Natural killer cell (primary cell): ENCODE results near the gene LDLRAD4. TPM values are rescaled to one million over a fixed set of nuclear protein-coding genes. Genes with fewer than 3 reads are reported as not detected.

Experiments used
- ATAC-seq, 3 donors: fragments of 150-1000 bp in 2 of 3; fragments of 200-7000 bp in 1 of 3; cut with Tn5 transposase; 1 replicate in 1 of 3; 2 replicates in 2 of 3; pipeline ENCODE4 v1.10.0; 2021; ENCODE audit warnings: mild to moderate bottlenecking in 2 of 3, moderate library complexity in 2 of 3
- DNase-seq, 2 donors: peaks; one replicate each; pipeline versions ENCODE4 v3.0.0 to v3.0.0-alpha.2; 2013 to 2021; ENCODE audit warnings: mixed read lengths in 1 of 2
- H3K27ac ChIP-seq: one replicate; pipeline ENCODE4 v1.5.1; 2013; ENCODE audit warnings: mild to moderate bottlenecking, low read length
- H3K27me3 ChIP-seq: one replicate; pipeline ENCODE4 v1.6.1; 2013; ENCODE audit warnings: low read length; ENCODE audit not compliant: control insufficient read depth, insufficient read depth
- H3K36me3 ChIP-seq: one replicate; pipeline ENCODE4 v1.6.1; 2013; ENCODE audit warnings: low read length; ENCODE audit not compliant: control insufficient read depth, insufficient read depth
- H3K4me1 ChIP-seq: one replicate; pipeline ENCODE4 v1.6.1; 2013; ENCODE audit warnings: low read length; ENCODE audit not compliant: control insufficient read depth, insufficient read depth
- H3K4me3 ChIP-seq: one replicate; pipeline ENCODE4 v1.5.1; 2013; ENCODE audit warnings: low read length
- H3K9me3 ChIP-seq: one replicate; pipeline ENCODE4 v1.6.1; 2013; ENCODE audit warnings: low read length; ENCODE audit not compliant: control insufficient read depth, insufficient read depth
- H3K27ac Mint-ChIP-seq, 2 donors: one replicate each; pipeline ENCODE4 v1.8.0; 2022; ENCODE audit warnings: mild to moderate bottlenecking in 2 of 2, mixed read lengths in 2 of 2, moderate library complexity in 1 of 2
- H3K27me3 Mint-ChIP-seq, 2 donors: one replicate each; pipeline ENCODE4 v1.8.0; 2022; ENCODE audit warnings: low read depth in 2 of 2, mixed read lengths in 2 of 2
- H3K36me3 Mint-ChIP-seq: one replicate; pipeline ENCODE4 v1.8.0; 2022; ENCODE audit warnings: mixed read lengths
- H3K4me1 Mint-ChIP-seq, 2 donors: one replicate each; pipeline ENCODE4 v1.8.0; 2022; ENCODE audit warnings: mixed read lengths in 2 of 2
- H3K4me3 Mint-ChIP-seq: one replicate; pipeline ENCODE4 v1.8.0; 2022; ENCODE audit warnings: mild to moderate bottlenecking, moderate library complexity, mixed read lengths
- H3K9me3 Mint-ChIP-seq, 2 donors: one replicate each; pipeline ENCODE4 v1.8.0; 2022; ENCODE audit warnings: mixed read lengths in 2 of 2
- CTCF ChIP-seq: fragments of 200-600 bp; IDR thresholded peaks from one replicate; pipeline ENCODE4 v1.8.0; 2022; ENCODE audit warnings: antibody characterized with exemption
- WGBS: methylation state at CpG from one replicate; pipeline ENCODE4 v1.1.7; 2013; ENCODE audit warnings: missing lambda C conversion rate; ENCODE audit not compliant: insufficient coverage; 5-methylcytosine and 5-hydroxymethylcytosine counted together
- intact Hi-C: fragments of 100-400 bp; cut with micrococcal nuclease; formaldehyde crosslinking; loops from one replicate; pipeline ENCODE4 v1.14.2; 2022
- total RNA-seq, 4 donors: library from RNA; stranded (reverse); fragments of 120-200 nt in 1 of 4; gene quantifications; one replicate each; pipeline versions ENCODE4 v1.2.3 to v1.2.4, GENCODE V29; 2013 to 2022

LDLRAD4 gene
- total RNA-seq, 3 donors from 2014 or later (not counting 1 experiment from before 2014, with no cell fraction given): 24.0 to 36.3 (median 29.2) TPM

GRCh38 chr18:13368080-13368813 lies 149.7 kb downstream of the LDLRAD4 start:
- no peaks in the 10 kb centered on the region for H3K9me3 Mint-ChIP-seq
- no peak for DNase-seq
- no peak for ATAC-seq
- no peaks in the 10 kb centered on the region for H3K27me3 ChIP-seq
- no peak overlapping the region for H3K27ac ChIP-seq
- no peak overlapping the region for H3K4me3 ChIP-seq
- H3K36me3 Mint-ChIP-seq: no peaks in the 10 kb centered on the region
- 89% methylated on average over 13 of the region's 13 CpGs for WGBS
- H3K9me3 ChIP-seq: no peaks in the 10 kb centered on the region
- TF ChIP-seq CTCF: no peak
- no peaks in the 10 kb centered on the region for H3K36me3 ChIP-seq
- no peak overlapping the region for H3K4me3 Mint-ChIP-seq
- peaks cover 4 to 8% of the 10 kb centered on the region in 2 donors for H3K27me3 Mint-ChIP-seq
- intact Hi-C loops: no loop called here
- H3K27ac Mint-ChIP-seq: no peak overlapping the region
- H3K4me1 Mint-ChIP-seq: no peaks in the 10 kb centered on the region
- no peaks in the 10 kb centered on the region for H3K4me1 ChIP-seq

GRCh38 chr18:13369353-13369752 lies 150.8 kb downstream of the LDLRAD4 start:
- WGBS: 90% methylated on average over 9 of the region's 9 CpGs
- Mint-ChIP-seq H3K4me3 (no peak overlapping the region), H3K9me3 (no peaks in the 10 kb centered on the region), H3K4me1 (no peaks in the 10 kb centered on the region), H3K27ac (no peak overlapping the region), H3K27me3 (peaks cover 4 to 7% of the 10 kb centered on the region in 2 donors), H3K36me3 (no peaks in the 10 kb centered on the region)
- Histone ChIP-seq H3K36me3 (no peaks in the 10 kb centered on the region), H3K4me1 (no peaks in the 10 kb centered on the region), H3K27ac (no peak overlapping the region), H3K9me3 (no peaks in the 10 kb centered on the region), H3K4me3 (no peak overlapping the region), H3K27me3 (no peaks in the 10 kb centered on the region)
- intact Hi-C loops: no loop called here
- DNase-seq (no peak), ATAC-seq (no peak)
- no peak for TF ChIP-seq CTCF

DNA sequence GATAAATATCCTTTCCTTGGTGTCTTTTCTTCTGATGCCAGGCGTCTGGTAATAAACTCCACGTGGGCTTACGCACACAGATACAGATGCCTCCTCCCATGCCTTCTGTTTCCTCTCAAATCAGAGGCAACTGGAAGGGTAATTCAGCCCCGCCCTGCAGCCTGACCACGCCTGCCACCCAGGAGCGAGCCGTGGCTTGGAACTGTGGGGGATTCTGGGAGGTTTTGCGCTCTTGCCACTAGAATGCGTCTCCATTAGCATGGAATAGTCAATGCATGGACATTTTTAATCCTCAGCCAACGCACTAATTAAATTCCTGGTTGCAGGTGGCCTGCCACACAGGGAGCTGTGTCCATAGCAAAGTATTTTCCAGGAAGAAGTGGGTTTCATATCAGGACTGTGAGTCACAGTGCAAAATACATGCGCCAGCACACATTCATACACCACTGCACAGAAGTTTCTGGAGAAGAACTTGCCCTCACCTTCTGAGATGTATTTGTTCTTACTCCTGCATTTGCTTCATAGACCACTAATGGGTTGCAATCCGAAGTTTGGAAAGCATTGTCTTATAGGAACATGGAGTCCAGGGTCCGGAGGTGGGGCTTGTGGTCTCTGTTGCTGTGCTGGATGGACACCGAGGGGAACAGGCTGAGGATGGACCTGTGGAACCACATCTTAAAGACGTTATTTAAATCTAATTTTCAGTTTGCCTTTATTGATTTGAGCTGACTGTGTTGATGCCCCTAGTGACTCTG lies 151.4 kb downstream of the LDLRAD4 start:
- no peak for DNase-seq
- Mint-ChIP-seq H3K36me3 (no peaks in the 10 kb centered on the region), H3K27me3 (peaks cover 1 to 4% of the 10 kb centered on the region in 2 donors), H3K4me1 (no peaks in the 10 kb centered on the region), H3K4me3 (no peak overlapping the region), H3K27ac (no peak overlapping the region), H3K9me3 (no peaks in the 10 kb centered on the region)
- no peak for TF ChIP-seq CTCF
- ATAC-seq: no peak
- Histone ChIP-seq H3K4me3 (no peak overlapping the region), H3K9me3 (no peaks in the 10 kb centered on the region), H3K27ac (no peak overlapping the region), H3K36me3 (no peaks in the 10 kb centered on the region), H3K4me1 (no peaks in the 10 kb centered on the region), H3K27me3 (no peaks in the 10 kb centered on the region)
- intact Hi-C loops: no loop called here
- 79% methylated on average over 14 of the region's 15 CpGs for WGBS
